Tibial artery (tissue), 4 donors: ENCODE results near the gene NCAM1.

Experiments used
- DNase-seq, 2 donors: peaks; one replicate each; pipeline ENCODE4 v3.0.0-alpha.2; 2019
- H3K27ac ChIP-seq, 2 donors: fragments of 200-600 bp; sonication (generic) in 1 of 2; 1 replicate in 1 of 2; 2 replicates in 1 of 2; pipeline ENCODE4 v1.5.1; 2018 to 2019; ENCODE audit warnings: mild to moderate bottlenecking in 1 of 2
- H3K27me3 ChIP-seq, 2 donors: fragments of 200-600 bp; sonication (generic) in 1 of 2; one replicate each; pipeline versions ENCODE4 v1.5.1 to v1.6.0; 2016 to 2019
- H3K36me3 ChIP-seq, 3 donors: fragments of 200-600 bp; sonication (generic) in 2 of 3; one replicate each; pipeline ENCODE4 v1.5.1; 2016 to 2019; ENCODE audit warnings: mild to moderate bottlenecking in 2 of 3
- H3K4me1 ChIP-seq, 4 donors: fragments of 200-600 bp; sonication (generic) in 2 of 4; 1 replicate in 3 of 4; 2 replicates in 1 of 4; pipeline ENCODE4 v1.5.1; 2016 to 2019
- H3K4me3 ChIP-seq, 2 donors: fragments of 200-600 bp; sonication (generic) in 1 of 2; 1 replicate in 1 of 2; 2 replicates in 1 of 2; pipeline ENCODE4 v1.5.1; 2018 to 2019; ENCODE audit warnings: mild to moderate bottlenecking in 2 of 2
- H3K9me3 ChIP-seq, 3 donors: fragments of 200-600 bp; sonication (generic) in 1 of 3; one replicate each; pipeline ENCODE4 v1.5.1; 2016 to 2019
- CTCF ChIP-seq, 2 experiments: fragments of 200-600 bp in 1 of 2; fragments of 450-650 bp in 1 of 2; IDR thresholded peaks; one replicate each; pipeline ENCODE4 v1.5.1; 2017 to 2019; ENCODE audit warnings: antibody characterized with exemption in 2 of 2, mild to moderate bottlenecking in 1 of 2, moderate library complexity in 1 of 2
- intact Hi-C: fragments of 100-400 bp; cut with DNase I; formaldehyde crosslinking; loops from one replicate; pipeline ENCODE4 v1.15.0; 2023; ENCODE audit warnings: low total_unique reads

Gene NCAM1

GRCh38 chr11:113319085-113319484, 357.9 kb downstream of the NCAM1 start:
- H3K27me3 ChIP-seq = no peaks in the 10 kb centered on the region
- no peak for DNase-seq
- no peak overlapping the region for H3K27ac ChIP-seq
- H3K4me1 ChIP-seq = peaks cover 0 to 16% (median 5%) of the 10 kb centered on the region in 4 donors
- H3K36me3 ChIP-seq = peaks cover 6 to 47% (median 12%) of the 10 kb centered on the region in 3 donors
- TF ChIP-seq CTCF (IDR thresholded peaks at IDR 0.05) = no peak
- no peak overlapping the region for H3K4me3 ChIP-seq
- H3K9me3 ChIP-seq = no peaks in the 10 kb centered on the region
- intact Hi-C loops = no loop called here

GRCh38 chr11:113322158-113322557, 360.9 kb downstream of the NCAM1 start:
- DNase-seq = no peak
- Histone ChIP-seq H3K27ac (no peak overlapping the region), H3K9me3 (no peaks in the 10 kb centered on the region), H3K4me3 (no peak overlapping the region), H3K36me3 (peaks cover 17 to 70% (median 28%) of the 10 kb centered on the region in 3 donors), H3K27me3 (no peaks in the 10 kb centered on the region), H3K4me1 (no peaks in the 10 kb centered on the region)
- intact Hi-C loops = no loop called here
- TF ChIP-seq CTCF (IDR thresholded peaks at IDR 0.05) = no peak

GRCh38 chr11:113324250-113324649, 363.0 kb downstream of the NCAM1 start:
- intact Hi-C loops = no loop called here
- Histone ChIP-seq H3K36me3 (peaks cover 21 to 65% (median 36%) of the 10 kb centered on the region in 3 donors), H3K27ac (no peak overlapping the region)

More at GRCh38 chr11:113324250-113324649, 363.0 kb downstream of the NCAM1 start:
- no peaks in the 10 kb centered on the region for H3K4me1 ChIP-seq
- no peak for TF ChIP-seq CTCF (IDR thresholded peaks at IDR 0.05)
- DNase-seq = no peak
- no peaks in the 10 kb centered on the region for H3K9me3 ChIP-seq
- H3K4me3 ChIP-seq = no peak overlapping the region
- no peaks in the 10 kb centered on the region for H3K27me3 ChIP-seq
